Activated CD8-positive, alpha-beta memory T cell treated with anti-CD3 and anti-CD28 coated beads, Interleukin-2, amount 50 U/mL, for 24 hours (primary cell): ENCODE results near the gene SZT2.

Experiments
- DNase-seq: peaks from one replicate; pipeline ENCODE4 v3.0.0-alpha.2; 2020; ENCODE audit errors: extremely low read depth

SZT2 gene

DNA sequence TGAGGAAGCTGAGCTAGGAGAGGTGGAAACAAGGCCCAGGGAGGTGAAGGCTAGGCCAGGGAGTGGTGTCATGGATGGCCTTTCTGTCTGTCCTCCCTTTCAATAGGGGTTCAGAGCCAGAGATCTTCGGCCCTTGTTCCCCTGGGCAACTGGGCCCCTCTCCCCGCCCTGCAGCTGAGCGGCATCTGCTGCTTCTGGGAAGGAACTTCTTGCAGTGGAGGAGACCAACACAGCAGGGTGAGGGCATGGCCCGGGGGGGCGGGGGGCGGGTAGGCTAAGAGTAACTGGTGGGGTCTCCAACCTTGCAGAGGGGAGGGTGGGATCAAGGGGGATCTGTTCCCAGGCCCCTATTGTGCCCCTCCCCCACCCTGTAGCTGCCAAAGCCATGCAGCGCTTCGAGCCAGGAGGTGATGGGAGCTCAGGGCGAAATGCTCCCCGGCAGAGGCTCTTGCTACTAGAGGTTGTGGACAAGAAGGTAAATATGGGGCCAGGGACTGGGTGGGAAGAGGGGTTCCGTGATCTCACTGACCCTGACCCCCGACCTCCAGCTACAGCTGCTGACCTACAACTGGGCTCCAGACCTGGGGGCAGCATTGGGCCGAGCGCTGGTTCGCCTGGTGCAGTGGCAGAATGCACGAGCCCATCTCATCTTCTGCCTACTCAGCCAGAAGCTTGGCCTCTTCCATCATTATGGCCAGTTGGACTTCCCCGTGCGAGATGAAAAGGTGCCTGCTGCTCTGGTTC lies 52.4 kb downstream of the SZT2 start:
- DNase-seq = no peak

GRCh38 chr1:43442756-43443155 lies 53.1 kb downstream of the SZT2 start:
- DNase-seq = no peak

GRCh38 chr1:43443197-43443946 lies 53.7 kb downstream of the SZT2 start:
- no peak for DNase-seq

DNA sequence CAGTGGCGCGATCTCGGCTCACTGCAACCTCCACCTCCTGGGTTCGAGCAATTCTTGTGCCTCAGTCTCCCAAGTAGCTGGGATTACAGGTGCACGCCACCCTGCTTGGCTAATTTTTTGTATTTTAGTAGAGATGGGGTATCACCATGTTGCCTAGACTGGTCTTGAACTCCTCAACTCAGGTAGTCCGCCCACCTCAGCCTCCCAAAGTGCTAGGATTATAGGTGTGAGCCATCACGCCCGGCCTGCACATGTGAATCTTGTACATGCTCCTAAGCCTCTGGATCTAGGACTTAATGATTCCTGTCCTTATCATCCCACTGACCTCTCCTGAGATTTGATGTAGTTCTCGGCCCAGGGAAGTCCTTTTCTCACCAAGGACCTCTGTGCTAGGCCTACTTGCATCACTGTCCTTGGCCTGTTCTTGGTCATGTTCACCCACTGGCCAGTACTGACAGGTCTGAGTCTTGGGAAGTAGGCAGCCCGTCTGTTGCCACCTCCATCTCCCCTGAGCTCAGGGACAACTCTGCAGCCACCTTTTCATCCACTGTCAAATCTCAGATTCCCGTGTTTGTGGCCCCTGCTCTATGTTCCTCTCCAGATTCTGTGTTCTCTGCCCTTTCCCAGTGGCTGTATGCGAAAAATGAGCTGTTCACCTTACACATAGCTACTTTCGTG lies 54.6 kb downstream of the SZT2 start:
- no peak for DNase-seq

DNA sequence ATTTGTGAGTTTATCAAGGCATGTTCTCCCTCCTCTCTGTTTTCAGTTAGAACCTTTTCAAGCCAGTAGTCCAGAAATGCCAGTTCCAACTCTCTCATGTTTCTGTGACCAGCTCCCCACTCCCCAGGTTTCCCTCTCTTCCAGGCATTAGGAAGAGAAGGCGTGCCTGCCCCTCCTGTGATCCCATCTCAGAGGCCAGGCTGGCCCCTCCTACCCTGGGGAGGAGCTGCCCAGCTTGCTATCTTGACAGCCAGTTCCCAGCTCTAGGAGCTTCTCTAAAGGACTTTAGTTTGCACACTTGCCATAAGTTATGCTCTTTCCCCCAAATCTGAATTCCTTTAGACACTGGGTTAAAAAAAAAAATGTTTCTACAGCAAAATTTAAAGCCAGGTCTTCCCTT lies 55.1 kb downstream of the SZT2 start:
- DNase-seq = no peak

DNA sequence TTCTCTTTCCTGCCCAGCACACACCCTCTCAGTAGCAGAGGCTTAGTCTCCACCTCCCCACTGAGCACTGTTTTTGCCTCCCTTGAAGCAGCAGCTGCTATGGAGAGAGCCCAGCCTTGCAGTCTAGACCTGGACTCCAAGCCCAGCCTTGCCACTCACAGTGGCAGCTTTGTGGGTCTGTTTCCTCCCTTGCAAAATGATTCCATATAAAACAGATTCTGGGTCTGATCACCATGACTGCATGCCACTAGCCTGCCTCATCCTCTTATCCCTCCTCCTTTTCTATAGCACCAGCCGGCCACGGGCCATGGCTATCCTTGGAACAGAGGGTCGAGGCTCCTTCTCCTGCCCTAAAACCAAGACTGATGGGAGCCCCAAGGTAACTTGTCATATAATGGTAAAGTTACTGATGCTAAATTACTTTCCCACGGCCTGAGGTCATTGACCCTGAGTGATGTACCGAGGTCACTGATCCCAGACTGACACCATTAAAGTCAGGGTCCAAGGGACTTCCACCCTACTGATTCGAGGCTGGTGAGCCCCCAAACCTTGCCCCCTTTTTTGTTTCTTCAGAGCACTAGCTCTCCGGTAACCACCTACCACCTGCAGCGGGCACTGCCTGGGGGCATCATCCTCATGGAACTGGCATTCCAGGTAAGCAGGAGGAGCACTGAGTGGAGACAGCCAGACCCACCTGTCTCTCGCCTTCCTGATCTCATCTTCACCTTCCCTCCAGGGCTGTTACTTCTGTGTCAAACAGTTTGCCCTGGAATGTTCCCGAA lies 56.1 kb downstream of the SZT2 start:
- no peak for DNase-seq

DNA sequence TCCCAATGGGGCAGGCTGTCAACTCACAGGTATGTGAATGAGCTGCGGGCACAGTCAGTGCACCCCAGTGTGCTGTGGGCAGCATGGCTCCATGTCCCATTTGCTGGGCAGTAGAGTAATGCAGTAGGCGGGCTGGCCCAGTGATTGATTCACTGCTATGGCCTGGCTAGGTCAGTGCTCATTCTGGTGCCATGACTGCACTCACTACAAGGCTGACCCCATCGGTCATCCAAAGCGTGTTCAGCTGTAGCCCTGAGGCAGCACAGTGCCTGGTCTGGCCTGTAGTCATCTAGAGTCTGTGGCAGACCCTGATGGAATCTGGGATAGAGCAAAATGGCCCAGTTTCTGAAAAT lies 56.7 kb downstream of the SZT2 start:
- DNase-seq = no peak

GRCh38 chr1:43446881-43447835 lies 57.5 kb downstream of the SZT2 start:
- no peak for DNase-seq

DNA sequence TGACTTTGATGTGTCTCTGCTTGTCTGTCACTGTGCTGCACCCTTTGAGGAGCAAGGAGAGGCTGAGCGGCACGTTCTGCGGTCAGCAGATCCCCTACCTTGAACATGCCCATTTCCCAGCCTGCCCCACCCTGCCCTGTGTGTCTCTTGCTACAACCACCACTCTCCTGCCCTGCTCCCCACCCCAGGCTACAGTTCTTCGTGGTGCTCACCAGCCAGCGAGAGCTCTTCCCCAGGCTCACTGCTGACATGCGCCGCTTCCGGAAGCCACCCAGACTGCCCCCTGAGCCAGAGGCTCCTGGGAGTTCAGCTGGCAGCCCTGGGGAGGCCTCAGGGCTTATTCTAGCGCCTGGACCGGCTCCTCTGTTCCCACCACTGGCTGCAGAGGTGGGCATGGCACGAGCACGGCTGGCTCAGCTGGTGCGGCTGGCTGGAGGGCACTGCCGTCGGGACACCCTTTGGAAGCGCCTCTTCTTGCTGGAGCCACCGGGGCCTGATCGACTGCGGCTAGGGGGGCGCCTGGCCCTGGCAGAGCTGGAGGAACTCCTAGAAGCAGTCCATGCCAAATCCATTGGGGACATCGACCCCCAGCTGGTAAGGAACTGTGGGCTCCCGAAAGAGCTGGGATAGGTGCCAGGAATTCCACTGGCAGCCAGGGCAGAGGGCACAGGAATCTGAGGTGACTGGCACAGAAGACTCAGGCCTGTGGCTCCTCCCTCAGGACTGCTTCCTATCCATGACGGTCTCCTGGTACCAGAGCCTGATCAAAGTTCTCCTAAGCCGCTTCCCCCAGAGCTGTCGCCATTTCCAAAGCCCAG lies 58.4 kb downstream of the SZT2 start:
- no peak for DNase-seq

DNA sequence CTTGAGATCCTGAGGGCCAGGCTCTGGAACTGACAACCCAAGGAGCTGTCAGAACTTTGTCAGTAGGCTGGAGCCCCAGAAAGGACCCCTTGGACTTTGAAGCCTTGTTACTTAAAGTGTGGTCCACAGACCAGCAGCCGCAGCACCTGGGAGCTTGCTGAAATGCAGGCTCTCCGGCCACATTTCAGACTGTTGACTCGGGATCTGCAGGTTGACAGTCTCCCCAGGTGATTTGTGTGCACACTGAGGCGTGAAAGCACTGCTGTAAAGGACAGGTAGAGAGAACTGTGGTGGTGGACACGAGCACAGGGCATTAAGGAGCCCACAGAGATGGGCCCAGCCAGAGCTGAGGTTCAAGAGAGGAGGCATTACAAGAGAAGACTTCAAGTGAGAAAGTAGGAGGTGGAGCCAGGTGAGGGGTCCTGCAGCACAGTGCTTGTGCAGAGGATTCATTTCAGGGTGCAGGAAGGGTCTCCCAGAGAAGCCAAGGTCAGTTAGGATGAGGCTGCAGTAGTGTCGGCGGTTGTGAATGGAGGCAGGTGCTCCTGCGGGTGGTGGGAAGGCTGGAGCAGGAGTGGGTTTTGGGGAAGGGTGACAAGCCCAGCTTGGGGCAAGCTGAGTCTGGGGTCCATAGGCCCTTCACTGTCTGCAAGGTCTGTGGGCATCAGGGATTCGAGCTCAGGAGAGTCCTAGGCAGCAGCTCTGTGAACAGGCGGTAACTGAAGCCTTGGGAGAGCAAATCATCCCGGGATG lies 59.4 kb downstream of the SZT2 start:
- DNase-seq = no peak

DNA sequence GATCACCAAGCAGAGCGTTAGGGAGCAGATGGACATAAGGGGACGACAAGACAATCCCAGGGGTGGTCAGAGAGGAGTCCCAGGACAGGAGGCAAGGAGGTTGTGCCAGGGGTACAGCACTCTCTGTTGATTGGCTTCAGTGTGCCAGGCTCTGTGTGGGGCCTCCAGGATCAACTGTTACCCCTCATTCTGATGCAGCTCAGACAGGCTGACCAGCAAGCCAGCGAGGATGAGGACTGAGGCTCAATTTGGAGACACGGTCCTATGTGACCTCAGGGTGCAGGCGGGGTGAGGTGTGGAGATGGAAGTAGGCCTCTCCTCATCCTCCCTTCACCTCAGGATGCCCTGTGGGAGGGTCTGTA lies 60.0 kb downstream of the SZT2 start:
- no peak for DNase-seq

GRCh38 chr1:43450251-43450941 lies 60.7 kb downstream of the SZT2 start:
- no peak for DNase-seq

GRCh38 chr1:43451157-43451591 lies 61.5 kb downstream of the SZT2 start:
- DNase-seq = no peak

- no peak for DNase-seq
Observed at GRCh38 chr1:43451701-43452532, 62.2 kb downstream of the SZT2 start.

DNA sequence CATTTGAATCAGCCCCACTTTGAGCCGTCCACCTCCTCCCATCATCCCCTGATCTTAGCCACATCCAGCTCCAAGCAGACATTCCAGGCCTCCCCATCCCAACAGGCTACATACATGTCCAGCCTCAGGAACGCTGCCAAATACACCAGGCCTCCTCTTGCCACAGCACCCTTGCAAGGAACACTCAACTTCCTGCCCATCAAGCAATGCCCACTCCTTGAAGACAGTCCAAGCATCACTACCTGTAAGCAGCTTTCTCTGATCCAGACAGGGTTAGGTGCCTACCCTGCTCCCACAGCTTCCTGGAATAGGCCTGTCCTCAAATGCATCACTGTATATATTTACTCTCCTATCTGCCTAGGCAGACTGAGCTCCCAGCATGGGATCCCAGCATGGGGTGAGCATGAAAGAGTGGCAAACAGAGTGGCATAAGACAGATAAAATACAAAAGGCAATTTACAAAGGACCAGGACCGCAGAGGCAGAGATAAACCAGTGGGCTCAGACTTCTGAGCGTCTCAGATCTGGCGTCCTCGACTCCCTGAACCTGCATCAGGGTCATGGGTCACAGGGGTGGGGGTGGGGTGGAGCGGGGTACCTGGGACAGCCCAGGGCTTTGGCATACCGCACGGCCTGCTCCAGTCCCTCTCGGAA lies 63.2 kb downstream of the SZT2 start:
- DNase-seq = no peak

DNA sequence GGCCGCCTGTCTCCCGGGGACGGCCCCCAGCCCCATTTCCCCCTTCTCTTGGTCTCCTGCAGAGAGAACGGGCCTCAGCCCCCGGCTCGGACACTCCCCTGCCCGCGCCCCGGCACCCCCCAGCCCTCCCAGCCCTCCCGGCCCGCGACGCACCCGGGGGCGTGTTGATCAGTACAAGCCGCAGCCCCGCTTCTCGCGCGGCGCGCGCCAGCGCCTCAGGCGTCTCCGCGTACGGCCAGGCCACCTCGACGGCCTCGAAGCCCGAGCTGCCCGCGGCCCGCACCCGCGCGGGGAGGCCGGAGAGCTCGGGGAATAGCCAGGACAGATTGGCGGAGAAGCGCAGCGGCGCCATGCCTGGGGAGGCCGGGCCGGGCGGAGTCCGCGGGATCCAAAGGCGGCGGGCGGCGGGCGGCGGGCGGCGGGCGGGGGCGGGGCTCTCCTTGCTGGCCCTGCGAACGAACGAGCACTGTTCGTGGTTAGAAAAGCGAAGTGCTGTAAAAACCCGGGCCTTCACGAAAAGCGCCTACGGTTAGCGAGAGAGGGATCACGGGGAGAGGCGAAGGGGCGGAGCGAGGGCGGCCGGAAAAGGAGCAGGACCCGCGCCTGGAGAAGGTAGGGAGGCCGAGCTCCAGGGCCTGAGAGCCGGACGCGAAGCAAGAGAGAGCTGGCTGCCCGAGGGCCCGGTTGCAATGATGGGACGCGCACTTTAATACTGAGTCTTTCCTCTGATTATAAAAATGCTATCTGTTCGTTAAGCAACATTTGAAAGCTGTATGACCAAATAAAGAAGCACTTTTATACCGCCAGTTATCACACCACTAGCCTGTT lies 64.0 kb downstream of the SZT2 start, which contains the start of gene HYI:
HYI (minus strand) TSS at position 490 of the 828 bp plus-strand sequence; CDS start at position 352, 138 bp downstream.
- no peak for DNase-seq
